H1 (cell line): ENCODE measurements around the gene GPC4. TPM values are rescaled to one million over a fixed set of nuclear protein-coding genes. Genes with fewer than 3 reads are reported as not detected.

ENCODE experiments used
- CTCF ChIA-PET: fragments of 300-600 bp; sonication (Branson Sonifier 250); formaldehyde crosslinking; loops from one replicate; lab custom pipeline; 2021; ENCODE audit not compliant: partially characterized antibody; lab: Charles Lee
- POLR2A ChIA-PET: fragments of 300-600 bp; sonication (Branson Sonifier 250); formaldehyde crosslinking; loops from one replicate; lab custom pipeline; 2021; ENCODE audit warnings: inconsistent platforms; ENCODE audit not compliant: partially characterized antibody; lab: Charles Lee
- DNase-seq, 2 experiments: peaks; one replicate each; pipeline versions ENCODE4 v3.0.0 to v3.0.0-alpha.2; 2010 to 2022; ENCODE audit warnings: low spot score in 2 of 2, low read depth in 1 of 2, mixed read lengths in 1 of 2
- FAIRE-seq: peaks from 2 replicates; lab custom pipeline; 2011; peaks lifted over from hg19 to GRCh38; lab: Jason Lieb, UNC
- H2AFZ ChIP-seq: 2 replicates; pipeline ENCODE4 v1.8.1; 2012; ENCODE audit warnings: low read length, inconsistent platforms
- H2AK5ac ChIP-seq: 2 replicates; pipeline ENCODE4 v1.6.1; 2013; ENCODE audit warnings: low read depth, low read length
- H2BK120ac ChIP-seq: replicated peaks from 2 replicates; pipeline ENCODE3; 2013; ENCODE audit warnings: low read depth, low read length, inconsistent platforms
- H2BK12ac ChIP-seq: 2 replicates; pipeline ENCODE4 v1.6.1; 2013; ENCODE audit warnings: low read depth, low read length
- H2BK15ac ChIP-seq: 2 replicates; pipeline ENCODE4 v1.6.1; 2013; ENCODE audit warnings: low read length
- H2BK20ac ChIP-seq: 2 replicates; pipeline ENCODE4 v1.6.1; 2013; ENCODE audit warnings: low read length
- H2BK5ac ChIP-seq: 2 replicates; pipeline ENCODE4 v1.6.1; 2013; ENCODE audit warnings: low read depth, low read length
- H3K14ac ChIP-seq: 2 replicates; pipeline ENCODE4 v1.6.1; 2013; ENCODE audit warnings: inconsistent platforms; ENCODE audit not compliant: insufficient read length
- H3K18ac ChIP-seq: 2 replicates; pipeline ENCODE4 v1.6.1; 2013; ENCODE audit warnings: low read length; ENCODE audit errors: extremely low read depth
- H3K23ac ChIP-seq: 2 replicates; pipeline ENCODE4 v1.6.1; 2013; ENCODE audit warnings: inconsistent platforms; ENCODE audit not compliant: insufficient read length
- H3K23me2 ChIP-seq: 2 replicates; pipeline ENCODE4 v1.6.1; 2013; ENCODE audit warnings: low read depth, low read length
- H3K27ac ChIP-seq: 2 replicates; pipeline ENCODE4 v1.6.1; 2011; ENCODE audit warnings: low read depth, low read length, inconsistent platforms
- H3K27me3 ChIP-seq, 4 experiments: replicated peaks in 1 of 4; 1 replicate in 1 of 4; 2 replicates in 3 of 4; pipeline versions ENCODE4 v1.6.1 to v1.8.1; 2011 to 2013; ENCODE audit warnings: low read length in 3 of 4, mild to moderate bottlenecking in 3 of 4, inconsistent platforms in 2 of 4, mixed read lengths in 2 of 4, moderate library complexity in 1 of 4; ENCODE audit not compliant: control insufficient read depth in 3 of 4, insufficient read depth in 3 of 4; ENCODE audit errors: extremely low read depth in 1 of 4
- H3K36me3 ChIP-seq, 4 experiments: 2 replicates each; pipeline versions ENCODE4 v1.6.1 to v1.8.1; 2011 to 2013; ENCODE audit warnings: mild to moderate bottlenecking in 4 of 4, low read length in 3 of 4, moderate library complexity in 2 of 4, control low read depth in 1 of 4, inconsistent platforms in 1 of 4; ENCODE audit not compliant: insufficient read depth in 4 of 4, control insufficient read depth in 2 of 4
- H3K4ac ChIP-seq: replicated peaks from 2 replicates; pipeline ENCODE3; 2013; ENCODE audit warnings: low read length, low read depth, mixed read lengths, inconsistent platforms; ENCODE audit not compliant: insufficient read length
- H3K4me1 ChIP-seq, 4 experiments: replicated peaks in 1 of 4; 1 replicate in 1 of 4; 2 replicates in 3 of 4; pipeline versions ENCODE4 v1.6.1 to v1.8.1; 2011 to 2013; ENCODE audit warnings: low read length in 3 of 4, inconsistent platforms in 2 of 4, mixed read lengths in 1 of 4; ENCODE audit not compliant: insufficient read depth in 4 of 4, control insufficient read depth in 3 of 4
- H3K4me2 ChIP-seq, 2 experiments: 2 replicates each; pipeline versions ENCODE4 v1.6.1 to v1.8.1; 2011 to 2013; ENCODE audit warnings: low read depth in 2 of 2, low read length in 2 of 2, control low read depth in 1 of 2, inconsistent platforms in 1 of 2, mild to moderate bottlenecking in 1 of 2; ENCODE audit not compliant: insufficient read depth in 1 of 2
- H3K4me3 ChIP-seq, 4 experiments: fragments of 200-600, 300-600 bp in 1 of 4; sonication (generic), shearing (Covaris generic), sonication (Bioruptor Twin) in 1 of 4; 2 replicates each; pipeline versions ENCODE4 v1.5.1 to v1.8.1; 2011 to 2016; ENCODE audit warnings: low read length in 4 of 4, low read depth in 3 of 4, control low read depth in 2 of 4, inconsistent platforms in 2 of 4, mild to moderate bottlenecking in 2 of 4, mixed read lengths in 1 of 4, moderate library complexity in 1 of 4; ENCODE audit not compliant: insufficient read depth in 2 of 4; ENCODE audit errors: extremely low read depth in 1 of 4
- H3K56ac ChIP-seq: replicated peaks from 2 replicates; pipeline ENCODE3; 2013; ENCODE audit warnings: low read depth, mild to moderate bottlenecking, mixed read lengths, low read length, inconsistent platforms; ENCODE audit not compliant: insufficient read length
- H3K79me1 ChIP-seq: 2 replicates; pipeline ENCODE4 v1.6.1; 2013; ENCODE audit warnings: low read depth, low read length, control low read depth
- H3K79me2 ChIP-seq, 2 experiments: 2 replicates each; pipeline versions ENCODE4 v1.6.1 to v1.8.1; 2012 to 2013; ENCODE audit warnings: low read length in 2 of 2, mild to moderate bottlenecking in 2 of 2, inconsistent platforms in 1 of 2; ENCODE audit not compliant: insufficient read depth in 2 of 2, control insufficient read depth in 1 of 2
- H3K9ac ChIP-seq, 4 experiments: replicated peaks in 1 of 4; 1 replicate in 1 of 4; 2 replicates in 3 of 4; pipeline versions ENCODE4 v1.6.1 to v1.8.1; 2011 to 2013; ENCODE audit warnings: low read depth in 3 of 4, low read length in 3 of 4, control low read depth in 2 of 4, mild to moderate bottlenecking in 2 of 4, moderate library complexity in 2 of 4, inconsistent platforms in 1 of 4; ENCODE audit errors: extremely low read depth in 1 of 4
- H3K9me3 ChIP-seq, 2 experiments: 2 replicates each; pipeline versions ENCODE4 v1.6.1 to v1.8.1; 2012 to 2013; ENCODE audit warnings: mild to moderate bottlenecking in 2 of 2, moderate library complexity in 2 of 2, control low read depth in 1 of 2, inconsistent platforms in 1 of 2, low read depth in 1 of 2, low read length in 1 of 2, mixed read lengths in 1 of 2; ENCODE audit not compliant: insufficient read depth in 2 of 2
- H4K20me1 ChIP-seq, 2 experiments: replicated peaks in 1 of 2; 2 replicates each; pipeline versions ENCODE3 to v1.8.1; 2011 to 2013; ENCODE audit warnings: inconsistent platforms in 2 of 2, low read length in 2 of 2, mild to moderate bottlenecking in 1 of 2; ENCODE audit not compliant: insufficient read depth in 2 of 2, control insufficient read depth in 1 of 2
- H4K5ac ChIP-seq: 2 replicates; pipeline ENCODE4 v1.6.1; 2013; ENCODE audit warnings: low read length, low read depth, mixed read lengths, inconsistent platforms; ENCODE audit not compliant: insufficient read length
- H4K8ac ChIP-seq: 2 replicates; pipeline ENCODE4 v1.8.0; 2013; ENCODE audit warnings: mild to moderate bottlenecking, moderate library complexity, low read length, inconsistent platforms; ENCODE audit not compliant: insufficient read depth; ENCODE audit errors: extremely low read depth
- H4K91ac ChIP-seq: replicated peaks from 2 replicates; pipeline ENCODE3; 2013; ENCODE audit warnings: low read length, mixed read lengths, inconsistent platforms; ENCODE audit not compliant: insufficient read length
- CBX8 ChIP-seq: fragments of 300-800, 300-1000 bp; sonication (generic); IDR thresholded peaks from 2 replicates; pipeline ENCODE4 v1.7.1; 2016; ENCODE audit warnings: low read depth, low read length, borderline replicate concordance
- CHD2 ChIP-seq: IDR thresholded peaks from 2 replicates; pipeline ENCODE4 v1.6.1; 2012; ENCODE audit warnings: low read length, improper control_type of control experiment
- EZH2 ChIP-seq: fragments of 200-600 bp; sonication (generic); IDR thresholded peaks from 2 replicates; pipeline ENCODE4 v1.7.1; 2012; ENCODE audit warnings: low read depth, mild to moderate bottlenecking, moderate library complexity, low read length, inconsistent platforms; ENCODE audit not compliant: severe bottlenecking
- GTF2F1 ChIP-seq: IDR thresholded peaks from 2 replicates; pipeline ENCODE4 v1.6.1; 2012; ENCODE audit warnings: low read depth, low read length, improper control_type of control experiment, borderline replicate concordance
- HDAC6 ChIP-seq: IDR thresholded peaks from one replicate; pipeline ENCODE4 v1.7.1; 2012; ENCODE audit warnings: low read depth, mild to moderate bottlenecking, inconsistent platforms, low read length, moderate library complexity
- MAFK ChIP-seq: IDR thresholded peaks from 2 replicates; pipeline ENCODE4 v1.6.1; 2012; ENCODE audit warnings: low read depth, mild to moderate bottlenecking, improper control_type of control experiment, low read length
- NANOG ChIP-seq: IDR thresholded peaks from 2 replicates; pipeline ENCODE4 v1.6.1; 2011; ENCODE audit warnings: low read length, low read depth, mild to moderate bottlenecking, inconsistent platforms; ENCODE audit not compliant: insufficient read depth, poor library complexity, severe bottlenecking
- RFX5 ChIP-seq: IDR thresholded peaks from 2 replicates; pipeline ENCODE4 v1.6.1; 2011; ENCODE audit warnings: low read depth, low read length, improper control_type of control experiment, borderline replicate concordance
- RXRA ChIP-seq: IDR thresholded peaks from 2 replicates; pipeline ENCODE4 v1.6.1; 2011; ENCODE audit warnings: low read depth, mild to moderate bottlenecking, low read length, moderate library complexity; ENCODE audit not compliant: insufficient read depth
- SIX5 ChIP-seq: IDR thresholded peaks from 2 replicates; pipeline ENCODE4 v1.6.1; 2011; ENCODE audit warnings: mild to moderate bottlenecking, low read depth, low read length
- SP2 ChIP-seq: IDR thresholded peaks from 2 replicates; pipeline ENCODE4 v1.6.1; 2012; ENCODE audit warnings: mild to moderate bottlenecking, low read length, inconsistent platforms
- SUZ12 ChIP-seq: fragments of 200-600 bp; sonication (generic); IDR thresholded peaks from 2 replicates; pipeline ENCODE4 v1.6.1; 2012; ENCODE audit warnings: mild to moderate bottlenecking, inconsistent platforms, low read length, moderate library complexity, mixed read lengths
- TAF1 ChIP-seq: IDR thresholded peaks from 2 replicates; pipeline ENCODE4 v1.6.1; 2011; ENCODE audit warnings: mild to moderate bottlenecking, low read depth, low read length
- TBP ChIP-seq: IDR thresholded peaks from 2 replicates; pipeline ENCODE4 v1.6.1; 2011; ENCODE audit warnings: low read depth, low read length, improper control_type of control experiment
- YY1 ChIP-seq: IDR thresholded peaks from 2 replicates; pipeline ENCODE4 v1.6.1; 2011; ENCODE audit warnings: low read depth, mild to moderate bottlenecking, low read length
- WGBS, 2 experiments: shearing (Covaris generic) in 1 of 2; methylation state at CpG; one replicate each; pipeline versions ENCODE4 v1.1.6 to v1.1.7; 2013 to 2015; ENCODE audit warnings: low lambda C conversion rate in 2 of 2, mixed read lengths in 2 of 2, inconsistent platforms in 1 of 2, low coverage in 1 of 2, missing lambda C conversion rate in 1 of 2; ENCODE audit not compliant: insufficient replicate concordance in 2 of 2, insufficient coverage in 1 of 2, insufficient read length in 1 of 2; ENCODE audit errors: extremely low coverage in 1 of 2, missing lambda C conversion rate in 1 of 2; 5-methylcytosine and 5-hydroxymethylcytosine counted together
- polyA plus RNA-seq, 7 experiments: library from polyadenylated mRNA; depleted of rRNA in 3 of 7; stranded (reverse) in 5 of 7; unstranded in 2 of 7; fragments of >200 nt in 5 of 7; fragments of 200-250 nt in 2 of 7; gene quantifications; 1 replicate in 5 of 7; 2 replicates in 1 of 7; 4 replicates in 1 of 7; pipeline versions ENCODE4 v1.2.1 to v1.2.3, GENCODE V29; 2011 to 2013; ENCODE audit warnings: missing spikeins in 2 of 7, mixed read lengths in 2 of 7
- total RNA-seq: library from RNA; stranded (reverse); fragmentation: NEBNext Ultra II Directional; extraction: Animal tissue kit (Norgen Biotek cat#: 25700); gene quantifications from 2 replicates; pipeline ENCODE4 v1.2.1, GENCODE V29; 2021

The GPC4 gene
- total and polyA plus RNA-seq, 2 of the 8 experiments (the other 6 are each of a cell fraction or from before 2014, with no cell fraction given): 46.8 to 230 TPM

GRCh38 chrX:133374874-133375387, 40.4 kb downstream of the GPC4 start:
- CTCF ChIA-PET: no interaction called here
- DNase-seq (no peak), FAIRE-seq (no peak)
- H3K4me1 ChIP-seq: peaks cover 4 to 13% (median 7%) of the 10 kb centered on the region in 4 experiments
- H4K5ac ChIP-seq: no peak overlapping the region
- peaks cover 0 to 7% (median 3%) of the 10 kb centered on the region in 4 experiments; a peak in 6 of 8 replicates for H3K36me3 ChIP-seq
- no peak overlapping the region for H3K4ac ChIP-seq
- no peak overlapping the region for H2BK20ac ChIP-seq
- peaks cover 7 to 98% of the 10 kb centered on the region in 2 experiments; a peak in 3 of 4 replicates for H3K79me2 ChIP-seq
- H3K56ac ChIP-seq: no peak overlapping the region
- no peak overlapping the region for H3K9ac ChIP-seq
- H3K4me2 ChIP-seq: no peak overlapping the region
- H2BK15ac ChIP-seq: no peak overlapping the region
- H3K18ac ChIP-seq: no peak overlapping the region
- H3K23ac ChIP-seq: no peak overlapping the region
- no peak overlapping the region for H3K4me3 ChIP-seq
- H2BK120ac ChIP-seq: no peak overlapping the region
- H4K8ac ChIP-seq: no peak overlapping the region
- no peak overlapping the region for H2AFZ ChIP-seq
- POLR2A ChIA-PET: no interaction called here
- H3K14ac ChIP-seq: no peak overlapping the region
- no peaks in the 10 kb centered on the region for H3K27me3 ChIP-seq
- 100% methylated on average over 2 of the region's 2 CpGs; no CpG with 5 or more reads in 1 of the 2 experiments for WGBS, 2 experiments
- no peak overlapping the region for H2BK12ac ChIP-seq
- H2BK5ac ChIP-seq: no peak overlapping the region
- H3K79me1 ChIP-seq: no peaks in the 10 kb centered on the region
- no peaks in the 10 kb centered on the region for H3K9me3 ChIP-seq
- H3K27ac ChIP-seq: no peak overlapping the region
- peaks cover 9 to 15% of the 10 kb centered on the region in 2 experiments for H4K20me1 ChIP-seq
- H3K23me2 ChIP-seq: no peaks in the 10 kb centered on the region
- no peak overlapping the region for H4K91ac ChIP-seq
- no peak overlapping the region for H2AK5ac ChIP-seq
- TF ChIP-seq TAF1 (no peak), SIX5 (no peak), GTF2F1 (no peak), SUZ12 (no peak), YY1 (no peak), TBP (no peak), EZH2 (no peak), HDAC6 (no peak), CBX8 (no peak), RXRA (no peak), MAFK (no peak), CHD2 (no peak), RFX5 (no peak), NANOG (no peak), SP2 (no peak)
